ENCODE results near the gene R3HCC1L. TPM values are rescaled to one million over a fixed set of nuclear protein-coding genes. Genes with fewer than 3 reads are reported as not detected.

The R3HCC1L gene
- total and polyA plus RNA-seq, 9 of the 15 experiments (the other 6 are each of a cell fraction or from before 2014, with no cell fraction given) = 9.1 to 17.8 (median 12.6) TPM

- no peaks in the 10 kb centered on the region for H3K79me2 ChIP-seq (ENCODE audit: control insufficient read depth, insufficient read depth, low read length)
- ATAC-seq = no peak
- no peaks in the 10 kb centered on the region for H3K9me1 ChIP-seq (ENCODE audit: control insufficient read depth, insufficient read depth, low read length)
- H3K4me3 ChIP-seq = no peak overlapping the region
- DNase-seq (ENCODE audit: extremely low read depth in 1 of 4, low spot score in 3 of 4) = no peak
- intact Hi-C loops (cut with micrococcal nuclease) (no loop called here), in situ Hi-C loops (cut with MboI) (no loop called here)
- H3K27ac ChIP-seq (ENCODE audit: extremely low read depth, low read depth, low read length) = no peak overlapping the region
- H3K9me3 ChIP-seq (replicated peaks; ENCODE audit: control insufficient read depth, insufficient read depth, low read depth, low read length) = no peaks in the 10 kb centered on the region
- no TSS peak for BruUV-seq (replicated peaks)
- ChIA-PET CTCF (ENCODE audit: low intra/inter-chr PET ratio) (no interaction called here), POLR2A (interaction anchor here (1.0 to 1.4 kb wide), 2 partner anchors 19 to 44 kb away, joined by 3 to 5 read pairs; no protein-coding TSS in a partner anchor)
- TF ChIP-seq PTBP1 (IDR thresholded peaks at IDR 0.05; ENCODE audit: low read depth, low read length) = no peak
- TF ChIP-seq NFIX (CRISPR knock-in tag; IDR thresholded peaks at IDR 0.05; ENCODE audit: low read depth) = no peak
- TF ChIP-seq SMARCE1 (IDR thresholded peaks at IDR 0.05) = no peak
- no peak for TF ChIP-seq TFAM (CRISPR knock-in tag; conservative IDR thresholded peaks at IDR 0.05)
- no peak for TF ChIP-seq POLR2B (IDR thresholded peaks at IDR 0.05; ENCODE audit: low read depth, partially characterized antibody)
- no peak for TF ChIP-seq ZNF445 (CRISPR knock-in tag; IDR thresholded peaks at IDR 0.05; ENCODE audit: low read depth)
- TF ChIP-seq RBM25 (IDR thresholded peaks at IDR 0.05; ENCODE audit: low read depth, low read length, severe bottlenecking) = no peak
- no peak for TF ChIP-seq GABPB2 (CRISPR knock-in tag; conservative IDR thresholded peaks at IDR 0.05)
- no peak for TF ChIP-seq CBX5 (IDR thresholded peaks at IDR 0.05; ENCODE audit: borderline replicate concordance, low read depth)
- TF ChIP-seq UBTF (IDR thresholded peaks at IDR 0.05; ENCODE audit: borderline replicate concordance in 1 of 2, low read depth in 2 of 2, low read length in 2 of 2) = no peak
- no peak for TF ChIP-seq ETV6 (IDR thresholded peaks at IDR 0.05; ENCODE audit: borderline replicate concordance in 1 of 2, low read depth in 2 of 2, low read length in 1 of 2)
- no peak for TF ChIP-seq ETV6 (CRISPR knock-in tag; IDR thresholded peaks at IDR 0.05; ENCODE audit: borderline replicate concordance)
- TF ChIP-seq ZC3H11A (IDR thresholded peaks at IDR 0.05; ENCODE audit: low read depth, low read length) = no peak
- TF ChIP-seq, protein P1, sequence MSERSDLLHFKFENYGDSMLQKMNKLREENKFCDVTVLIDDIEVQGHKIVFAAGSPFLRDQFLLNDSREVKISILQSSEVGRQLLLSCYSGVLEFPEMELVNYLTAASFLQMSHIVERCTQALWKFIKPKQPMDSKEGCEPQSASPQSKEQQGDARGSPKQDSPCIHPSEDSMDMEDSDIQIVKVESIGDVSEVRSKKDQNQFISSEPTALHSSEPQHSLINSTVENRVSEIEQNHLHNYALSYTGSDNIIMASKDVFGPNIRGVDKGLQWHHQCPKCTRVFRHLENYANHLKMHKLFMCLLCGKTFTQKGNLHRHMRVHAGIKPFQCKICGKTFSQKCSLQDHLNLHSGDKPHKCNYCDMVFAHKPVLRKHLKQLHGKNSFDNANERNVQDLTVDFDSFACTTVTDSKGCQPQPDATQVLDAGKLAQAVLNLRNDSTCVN (CRISPR knock-in tag; IDR thresholded peaks at IDR 0.05) = no peak
- no peak for TF ChIP-seq ZNF57 (CRISPR knock-in tag; IDR thresholded peaks at IDR 0.05)
- TF ChIP-seq HLTF (IDR thresholded peaks at IDR 0.05) = no peak
- TF ChIP-seq KLF10 (CRISPR knock-in tag; IDR thresholded peaks at IDR 0.05) = no peak
- TF ChIP-seq ZNF584 (CRISPR knock-in tag; IDR thresholded peaks at IDR 0.05; ENCODE audit: low read depth) = no peak
- TF ChIP-seq ZFP30 (CRISPR knock-in tag; IDR thresholded peaks at IDR 0.05; ENCODE audit: borderline replicate concordance) = no peak
- peaks cover 12 to 30% of the 10 kb centered on the region in 2 experiments for H3K4me1 ChIP-seq (replicated peaks in 1 of 2; ENCODE audit: control insufficient read depth in 2 of 2, insufficient read depth in 2 of 2, low read length in 2 of 2)
- H3K9ac ChIP-seq (ENCODE audit: insufficient read depth in 1 of 2, low read depth in 2 of 2, low read length in 2 of 2) = no peak overlapping the region
- no peaks in the 10 kb centered on the region for H4K20me1 ChIP-seq (replicated peaks; ENCODE audit: control insufficient read depth, insufficient read depth, low read length)
- no peak overlapping the region for H3K4me2 ChIP-seq (ENCODE audit: insufficient read depth, low read length)
- FAIRE-seq = no peak
- no peaks in the 10 kb centered on the region for H3K36me3 ChIP-seq (ENCODE audit: control insufficient read depth, insufficient read depth, low read length)
- WGBS (ENCODE audit: insufficient coverage, low coverage, missing lambda C conversion rate) = 13% methylated on average over 6 of the region's 12 CpGs
- no peak overlapping the region for H2AFZ ChIP-seq (ENCODE audit: low read depth, low read length)
- peaks cover 0 to 15% of the 10 kb centered on the region in 2 experiments; a peak in 2 of 5 replicates for H3K27me3 ChIP-seq (ENCODE audit: control insufficient read depth in 2 of 2, insufficient read depth in 2 of 2, low read length in 2 of 2)
Measured at GRCh38 chr10:98264378-98265065, 130.1 kb downstream of the R3HCC1L start.
